Measurements from ENCODE around the gene SETDB1.

- TF ChIP-seq RAD21 (IDR thresholded peaks at IDR 0.05; ENCODE audit: low read length) = no peak
- TF ChIP-seq SMC3 (IDR thresholded peaks at IDR 0.05; ENCODE audit: low read depth, low read length) = no peak
- no peak for TF ChIP-seq CTCF (IDR thresholded peaks at IDR 0.05)
- no peak for TF ChIP-seq JUND (IDR thresholded peaks at IDR 0.05)
- no peak for TF ChIP-seq CHD2 (IDR thresholded peaks at IDR 0.05; ENCODE audit: low read length, partially characterized antibody)
- TF ChIP-seq, protein P1, sequence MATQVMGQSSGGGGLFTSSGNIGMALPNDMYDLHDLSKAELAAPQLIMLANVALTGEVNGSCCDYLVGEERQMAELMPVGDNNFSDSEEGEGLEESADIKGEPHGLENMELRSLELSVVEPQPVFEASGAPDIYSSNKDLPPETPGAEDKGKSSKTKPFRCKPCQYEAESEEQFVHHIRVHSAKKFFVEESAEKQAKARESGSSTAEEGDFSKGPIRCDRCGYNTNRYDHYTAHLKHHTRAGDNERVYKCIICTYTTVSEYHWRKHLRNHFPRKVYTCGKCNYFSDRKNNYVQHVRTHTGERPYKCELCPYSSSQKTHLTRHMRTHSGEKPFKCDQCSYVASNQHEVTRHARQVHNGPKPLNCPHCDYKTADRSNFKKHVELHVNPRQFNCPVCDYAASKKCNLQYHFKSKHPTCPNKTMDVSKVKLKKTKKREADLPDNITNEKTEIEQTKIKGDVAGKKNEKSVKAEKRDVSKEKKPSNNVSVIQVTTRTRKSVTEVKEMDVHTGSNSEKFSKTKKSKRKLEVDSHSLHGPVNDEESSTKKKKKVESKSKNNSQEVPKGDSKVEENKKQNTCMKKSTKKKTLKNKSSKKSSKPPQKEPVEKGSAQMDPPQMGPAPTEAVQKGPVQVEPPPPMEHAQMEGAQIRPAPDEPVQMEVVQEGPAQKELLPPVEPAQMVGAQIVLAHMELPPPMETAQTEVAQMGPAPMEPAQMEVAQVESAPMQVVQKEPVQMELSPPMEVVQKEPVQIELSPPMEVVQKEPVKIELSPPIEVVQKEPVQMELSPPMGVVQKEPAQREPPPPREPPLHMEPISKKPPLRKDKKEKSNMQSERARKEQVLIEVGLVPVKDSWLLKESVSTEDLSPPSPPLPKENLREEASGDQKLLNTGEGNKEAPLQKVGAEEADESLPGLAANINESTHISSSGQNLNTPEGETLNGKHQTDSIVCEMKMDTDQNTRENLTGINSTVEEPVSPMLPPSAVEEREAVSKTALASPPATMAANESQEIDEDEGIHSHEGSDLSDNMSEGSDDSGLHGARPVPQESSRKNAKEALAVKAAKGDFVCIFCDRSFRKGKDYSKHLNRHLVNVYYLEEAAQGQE (IDR thresholded peaks at IDR 0.05; ENCODE audit: low read depth, low read length) = no peak
- TF ChIP-seq, protein P2, sequence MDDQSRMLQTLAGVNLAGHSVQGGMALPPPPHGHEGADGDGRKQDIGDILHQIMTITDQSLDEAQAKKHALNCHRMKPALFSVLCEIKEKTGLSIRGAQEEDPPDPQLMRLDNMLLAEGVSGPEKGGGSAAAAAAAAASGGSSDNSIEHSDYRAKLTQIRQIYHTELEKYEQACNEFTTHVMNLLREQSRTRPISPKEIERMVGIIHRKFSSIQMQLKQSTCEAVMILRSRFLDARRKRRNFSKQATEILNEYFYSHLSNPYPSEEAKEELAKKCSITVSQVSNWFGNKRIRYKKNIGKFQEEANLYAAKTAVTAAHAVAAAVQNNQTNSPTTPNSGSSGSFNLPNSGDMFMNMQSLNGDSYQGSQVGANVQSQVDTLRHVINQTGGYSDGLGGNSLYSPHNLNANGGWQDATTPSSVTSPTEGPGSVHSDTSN (IDR thresholded peaks at IDR 0.05) = no peak
- TF ChIP-seq POLR2AphosphoS5 (IDR thresholded peaks at IDR 0.05; ENCODE audit: low read depth, low read length) = no peak
- TF ChIP-seq USF1 (IDR thresholded peaks at IDR 0.05; ENCODE audit: borderline replicate concordance, low read depth) = no peak
- TF ChIP-seq RFX5 (IDR thresholded peaks at IDR 0.05; ENCODE audit: low read length) = no peak
These were observed 68.1 kb downstream of the SETDB1 start for GRCh38 chr1:150994248-150994647.
